SK-N-SH (cell line): ENCODE data around the gene CLTCL1.

Experiments
- CHD2 ChIP-seq: fragments of 150-350 bp; IDR thresholded peaks from 2 replicates; pipeline ENCODE4 v1.6.1; 2018; ENCODE audit warnings: low read length; ENCODE audit not compliant: partially characterized antibody
- CTCF ChIP-seq: fragments of 200-600 bp; sonication (generic); IDR thresholded peaks from 2 replicates; pipeline ENCODE4 v1.6.1; 2017; ENCODE audit warnings: antibody characterized with exemption, mild to moderate bottlenecking, moderate library complexity
- MAX ChIP-seq: IDR thresholded peaks from 2 replicates; pipeline ENCODE4 v1.4.0; 2012; ENCODE audit warnings: low read depth
- RAD21 ChIP-seq: IDR thresholded peaks from 2 replicates; pipeline ENCODE4 v1.6.1; 2012; ENCODE audit warnings: mild to moderate bottlenecking, low read length
- RFX5 ChIP-seq: IDR thresholded peaks from 2 replicates; pipeline ENCODE4 v1.6.1; 2012; ENCODE audit warnings: mild to moderate bottlenecking, improper control_type of control experiment, low read length
- ZBTB33 ChIP-seq: IDR thresholded peaks from 2 replicates; pipeline ENCODE4 v1.4.0; 2012; ENCODE audit warnings: low read depth, borderline replicate concordance
- TF ChIP-seq, protein P1 (sequence below): IDR thresholded peaks from 2 replicates; pipeline ENCODE4 v1.6.1; 2012; ENCODE audit warnings: mild to moderate bottlenecking, low read depth, low read length, moderate library complexity

DNA sequence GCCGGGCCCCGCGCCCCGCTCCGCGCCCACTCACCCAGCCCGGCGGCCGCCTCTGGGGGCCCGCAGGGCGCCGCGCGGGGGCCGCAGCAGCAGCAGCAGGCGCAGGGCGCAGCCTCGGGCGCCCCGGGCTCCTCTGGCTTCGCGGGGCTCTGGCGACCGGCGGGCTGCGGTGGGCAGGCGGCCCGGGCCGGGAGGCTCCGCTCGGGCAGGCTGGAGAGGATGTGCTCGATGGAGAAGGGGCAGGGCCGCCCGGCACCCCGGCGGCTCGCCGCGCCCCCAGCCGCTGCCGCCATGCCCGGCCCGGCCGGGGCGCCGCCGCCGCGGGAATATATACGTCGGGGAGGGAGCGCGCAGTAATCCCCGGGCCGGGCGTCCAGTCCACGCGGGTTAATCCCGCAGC lies 141.5 kb downstream of the CLTCL1 start, which contains the start of gene GSC2:
- no peak for TF ChIP-seq CTCF
- TF ChIP-seq ZBTB33, result no peak
- TF ChIP-seq MAX, result no peak
- TF ChIP-seq CHD2, result no peak
- no peak for TF ChIP-seq RFX5
- TF ChIP-seq RAD21, result no peak
- TF ChIP-seq, protein P1, sequence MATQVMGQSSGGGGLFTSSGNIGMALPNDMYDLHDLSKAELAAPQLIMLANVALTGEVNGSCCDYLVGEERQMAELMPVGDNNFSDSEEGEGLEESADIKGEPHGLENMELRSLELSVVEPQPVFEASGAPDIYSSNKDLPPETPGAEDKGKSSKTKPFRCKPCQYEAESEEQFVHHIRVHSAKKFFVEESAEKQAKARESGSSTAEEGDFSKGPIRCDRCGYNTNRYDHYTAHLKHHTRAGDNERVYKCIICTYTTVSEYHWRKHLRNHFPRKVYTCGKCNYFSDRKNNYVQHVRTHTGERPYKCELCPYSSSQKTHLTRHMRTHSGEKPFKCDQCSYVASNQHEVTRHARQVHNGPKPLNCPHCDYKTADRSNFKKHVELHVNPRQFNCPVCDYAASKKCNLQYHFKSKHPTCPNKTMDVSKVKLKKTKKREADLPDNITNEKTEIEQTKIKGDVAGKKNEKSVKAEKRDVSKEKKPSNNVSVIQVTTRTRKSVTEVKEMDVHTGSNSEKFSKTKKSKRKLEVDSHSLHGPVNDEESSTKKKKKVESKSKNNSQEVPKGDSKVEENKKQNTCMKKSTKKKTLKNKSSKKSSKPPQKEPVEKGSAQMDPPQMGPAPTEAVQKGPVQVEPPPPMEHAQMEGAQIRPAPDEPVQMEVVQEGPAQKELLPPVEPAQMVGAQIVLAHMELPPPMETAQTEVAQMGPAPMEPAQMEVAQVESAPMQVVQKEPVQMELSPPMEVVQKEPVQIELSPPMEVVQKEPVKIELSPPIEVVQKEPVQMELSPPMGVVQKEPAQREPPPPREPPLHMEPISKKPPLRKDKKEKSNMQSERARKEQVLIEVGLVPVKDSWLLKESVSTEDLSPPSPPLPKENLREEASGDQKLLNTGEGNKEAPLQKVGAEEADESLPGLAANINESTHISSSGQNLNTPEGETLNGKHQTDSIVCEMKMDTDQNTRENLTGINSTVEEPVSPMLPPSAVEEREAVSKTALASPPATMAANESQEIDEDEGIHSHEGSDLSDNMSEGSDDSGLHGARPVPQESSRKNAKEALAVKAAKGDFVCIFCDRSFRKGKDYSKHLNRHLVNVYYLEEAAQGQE, result no peak
